BE2C (cell line): ENCODE data around the gene PTPRN2.
A peak's percentile ranks its signal among the peaks of the same experiment; 100 is the strongest.

Source experiments
- DNase-seq: peaks from one replicate; pipeline ENCODE4 v3.0.0-alpha.2; 2020
- H3K27me3 ChIP-seq: fragments of 250-450 bp; sonication (Bioruptor Pico); 2 replicates; pipeline ENCODE4 v1.5.1; 2020; ENCODE audit warnings: mild to moderate bottlenecking
- H3K36me3 ChIP-seq: fragments of 250-450 bp; sonication (Bioruptor Pico); 2 replicates; pipeline ENCODE4 v1.5.1; 2020; ENCODE audit warnings: mild to moderate bottlenecking
- H3K4me1 ChIP-seq: fragments of 250-450 bp; sonication (Bioruptor Pico); 2 replicates; pipeline ENCODE4 v1.5.1; 2020
- H3K4me3 ChIP-seq: 2 replicates; pipeline ENCODE4 v1.5.1; 2011; ENCODE audit warnings: low read depth, low read length
- H3K9me3 ChIP-seq: fragments of 250-450 bp; sonication (Bioruptor Pico); 2 replicates; pipeline ENCODE4 v1.5.1; 2020
- TF ChIP-seq, protein P1 (sequence below): IDR thresholded peaks from 2 replicates; pipeline ENCODE4 v1.5.1; 2012; ENCODE audit warnings: mild to moderate bottlenecking, low read depth, low read length

The PTPRN2 gene

DNA sequence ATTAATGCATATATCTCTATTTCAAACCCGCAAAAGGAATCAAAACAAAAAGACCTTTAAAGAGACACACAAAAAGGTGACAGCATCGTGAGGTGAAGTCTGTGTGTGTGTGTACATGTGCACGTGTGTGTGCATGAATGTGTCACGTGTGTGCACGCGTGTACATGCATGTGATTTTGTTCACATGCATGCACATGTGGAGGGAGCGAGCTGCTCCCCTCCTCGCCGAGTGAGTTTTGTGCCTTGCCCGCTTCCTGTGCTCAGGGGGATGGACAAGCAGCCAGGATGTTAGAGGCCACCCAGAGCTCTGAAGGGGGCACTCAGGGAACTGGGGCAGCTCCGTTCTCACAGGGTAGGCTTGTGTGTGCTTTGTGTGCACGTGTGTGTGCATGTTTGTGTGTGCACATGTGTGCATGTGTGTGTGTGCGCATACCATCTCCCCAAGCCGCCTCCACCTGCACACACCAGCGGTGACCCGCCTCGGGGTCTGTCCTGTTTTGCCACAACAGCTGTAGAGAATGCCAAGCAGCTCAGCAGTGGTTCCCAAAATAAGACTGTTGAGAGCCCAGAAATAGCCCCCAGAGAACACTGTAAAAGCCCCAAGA is 191.2 kb downstream of the PTPRN2 start:
- H3K9me3 ChIP-seq: no peaks in the 10 kb centered on the region
- TF ChIP-seq, protein P1, sequence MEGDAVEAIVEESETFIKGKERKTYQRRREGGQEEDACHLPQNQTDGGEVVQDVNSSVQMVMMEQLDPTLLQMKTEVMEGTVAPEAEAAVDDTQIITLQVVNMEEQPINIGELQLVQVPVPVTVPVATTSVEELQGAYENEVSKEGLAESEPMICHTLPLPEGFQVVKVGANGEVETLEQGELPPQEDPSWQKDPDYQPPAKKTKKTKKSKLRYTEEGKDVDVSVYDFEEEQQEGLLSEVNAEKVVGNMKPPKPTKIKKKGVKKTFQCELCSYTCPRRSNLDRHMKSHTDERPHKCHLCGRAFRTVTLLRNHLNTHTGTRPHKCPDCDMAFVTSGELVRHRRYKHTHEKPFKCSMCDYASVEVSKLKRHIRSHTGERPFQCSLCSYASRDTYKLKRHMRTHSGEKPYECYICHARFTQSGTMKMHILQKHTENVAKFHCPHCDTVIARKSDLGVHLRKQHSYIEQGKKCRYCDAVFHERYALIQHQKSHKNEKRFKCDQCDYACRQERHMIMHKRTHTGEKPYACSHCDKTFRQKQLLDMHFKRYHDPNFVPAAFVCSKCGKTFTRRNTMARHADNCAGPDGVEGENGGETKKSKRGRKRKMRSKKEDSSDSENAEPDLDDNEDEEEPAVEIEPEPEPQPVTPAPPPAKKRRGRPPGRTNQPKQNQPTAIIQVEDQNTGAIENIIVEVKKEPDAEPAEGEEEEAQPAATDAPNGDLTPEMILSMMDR: no peak

DNA sequence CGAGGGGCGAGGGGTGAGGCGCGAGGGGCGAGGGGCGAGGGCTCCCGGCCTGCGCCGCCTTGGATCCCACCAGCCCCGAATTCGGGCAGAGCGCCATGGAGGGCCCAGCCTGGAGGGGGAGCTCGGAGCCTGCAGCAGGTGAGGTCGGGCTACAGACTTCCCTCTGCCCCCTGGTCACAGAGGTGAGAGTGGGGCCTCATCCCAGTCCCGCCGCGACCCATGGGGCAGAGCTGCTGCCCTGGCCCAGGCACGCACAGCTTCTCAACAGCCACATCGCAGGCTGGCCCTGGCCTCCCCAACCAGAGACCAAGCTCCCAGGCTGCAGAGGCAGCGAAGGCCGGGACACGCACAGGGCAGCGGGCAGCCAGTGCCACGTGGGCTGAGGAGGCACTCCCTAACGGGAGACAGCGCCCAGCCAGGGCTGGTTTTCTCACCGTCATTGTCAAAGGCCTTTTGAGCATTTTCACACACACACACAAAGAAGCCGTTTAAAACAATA is 191.8 kb downstream of the PTPRN2 start:
- DNase-seq: no peak
- Histone ChIP-seq H3K36me3 (no peaks in the 10 kb centered on the region), H3K4me3 (no peak overlapping the region), H3K9me3 (no peaks in the 10 kb centered on the region), H3K27me3 (no peaks in the 10 kb centered on the region), H3K4me1 (no peaks in the 10 kb centered on the region)
- TF ChIP-seq, protein P1: no peak

More for the DNA sequence above, 191.2 kb downstream of the PTPRN2 start:
- H3K36me3 ChIP-seq: no peaks in the 10 kb centered on the region
- H3K27me3 ChIP-seq: no peaks in the 10 kb centered on the region
- H3K4me3 ChIP-seq: no peak overlapping the region
- no peak for DNase-seq
- no peaks in the 10 kb centered on the region for H3K4me1 ChIP-seq

DNA sequence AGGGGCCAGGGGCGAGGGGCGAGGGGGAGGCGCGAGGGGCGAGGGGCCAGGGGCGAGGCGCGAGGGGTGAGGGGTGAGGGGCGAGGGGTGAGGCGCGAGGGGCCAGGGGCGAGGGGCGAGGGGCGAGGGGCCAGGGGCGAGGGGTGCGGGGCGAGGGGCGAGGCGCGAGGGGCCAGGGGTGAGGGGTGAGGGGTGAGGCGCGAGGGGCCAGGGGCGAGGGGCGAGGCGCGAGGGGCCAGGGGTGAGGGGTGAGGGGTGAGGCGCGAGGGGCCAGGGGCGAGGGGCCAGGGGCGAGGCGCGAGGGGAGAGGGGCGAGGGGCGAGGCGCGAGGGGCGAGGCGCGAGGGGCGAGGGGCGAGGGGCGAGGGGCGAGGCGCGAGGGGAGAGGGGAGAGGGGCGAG is 192.3 kb downstream of the PTPRN2 start:
- H3K27me3 ChIP-seq: no peaks in the 10 kb centered on the region
- H3K4me1 ChIP-seq: no peaks in the 10 kb centered on the region
- TF ChIP-seq, protein P1: no peak
- H3K4me3 ChIP-seq: no peak overlapping the region
- no peaks in the 10 kb centered on the region for H3K9me3 ChIP-seq
- no peak for DNase-seq
- no peaks in the 10 kb centered on the region for H3K36me3 ChIP-seq

DNA sequence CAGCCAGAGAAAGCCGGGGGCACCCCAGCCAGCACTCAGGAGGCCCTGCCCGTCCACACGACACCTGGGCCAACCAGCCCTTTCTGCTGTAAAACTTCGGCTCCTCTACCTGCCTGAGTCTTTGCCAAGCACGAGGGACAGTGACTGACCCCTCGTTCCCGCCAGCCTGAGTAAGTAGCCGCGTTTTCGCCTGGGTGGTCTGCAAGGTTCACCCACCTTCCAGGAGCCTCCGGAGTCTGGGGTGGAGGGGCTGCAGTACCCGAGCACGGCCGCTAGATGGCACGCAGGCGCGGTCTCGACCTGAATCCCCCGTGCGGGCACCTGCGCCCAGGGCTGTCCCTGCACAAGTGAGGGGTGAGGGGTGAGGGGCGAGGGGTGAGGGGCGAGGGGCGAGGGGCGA is 192.7 kb downstream of the PTPRN2 start:
- no peaks in the 10 kb centered on the region for H3K9me3 ChIP-seq
- DNase-seq: peak; percentile 63

DNA sequence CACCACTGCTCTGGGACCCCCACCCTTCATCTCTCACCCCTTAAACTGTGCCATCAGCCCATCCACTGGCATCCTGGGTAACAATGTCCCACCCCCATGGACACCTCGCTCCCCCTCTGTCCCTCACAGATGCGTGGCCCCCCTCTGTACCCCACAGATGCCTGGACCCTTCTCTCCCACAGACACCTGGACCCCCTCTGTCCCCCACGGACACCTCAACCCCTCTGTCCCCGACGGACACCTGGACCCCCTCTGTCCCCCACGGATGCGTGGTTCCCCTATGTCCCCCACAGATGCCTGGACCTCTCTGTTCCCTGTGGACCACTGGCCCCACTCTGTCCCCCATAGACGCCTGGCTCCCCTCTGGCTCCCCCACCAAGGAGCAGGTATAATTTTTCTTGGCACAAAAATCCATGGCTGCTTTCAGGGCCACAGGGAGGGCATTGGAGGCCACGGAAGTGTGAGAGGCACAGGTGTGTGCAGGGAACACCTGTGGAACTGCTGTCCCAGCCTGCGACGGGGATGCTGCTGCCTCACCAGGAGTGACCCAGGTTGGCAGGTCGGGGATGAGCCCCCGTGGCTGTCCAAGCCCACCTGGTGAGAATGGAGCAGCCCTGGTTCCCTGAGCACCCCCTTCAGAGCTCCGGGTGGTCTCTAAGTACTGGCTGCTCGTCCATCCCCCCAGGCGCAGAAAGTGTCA is 193.5 kb downstream of the PTPRN2 start:
- TF ChIP-seq, protein P1: no peak
- Histone ChIP-seq H3K9me3 (no peaks in the 10 kb centered on the region), H3K36me3 (no peaks in the 10 kb centered on the region), H3K4me3 (no peak overlapping the region), H3K27me3 (no peaks in the 10 kb centered on the region), H3K4me1 (no peaks in the 10 kb centered on the region)
- DNase-seq: no peak

More for the DNA sequence above, 192.7 kb downstream of the PTPRN2 start:
- Histone ChIP-seq H3K4me3 (no peak overlapping the region), H3K4me1 (no peaks in the 10 kb centered on the region), H3K36me3 (no peaks in the 10 kb centered on the region), H3K27me3 (no peaks in the 10 kb centered on the region)
- TF ChIP-seq, protein P1: peak; percentile 65

DNA sequence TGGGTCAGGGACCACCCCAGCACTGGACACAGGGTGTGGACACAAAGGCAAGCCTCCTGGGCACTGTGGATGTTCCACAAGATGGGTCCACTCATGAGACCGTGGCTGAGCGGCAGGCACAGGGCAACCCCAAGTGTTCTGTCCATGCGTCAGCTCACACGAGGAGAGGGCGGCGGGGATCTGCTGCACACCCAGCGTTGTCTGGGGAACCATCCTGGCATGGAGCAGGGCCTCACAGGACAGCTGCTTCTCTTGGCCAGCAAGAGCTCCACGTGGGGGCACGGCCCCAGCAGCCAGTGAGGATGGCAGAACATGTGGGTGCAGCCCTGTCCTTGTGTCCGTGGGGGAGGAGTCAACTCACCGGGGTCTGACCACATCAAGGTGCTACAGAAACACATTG is 195.4 kb downstream of the PTPRN2 start:
- no peaks in the 10 kb centered on the region for H3K9me3 ChIP-seq

More for the DNA sequence above, 195.4 kb downstream of the PTPRN2 start:
- Histone ChIP-seq H3K4me3 (no peak overlapping the region), H3K4me1 (no peaks in the 10 kb centered on the region), H3K36me3 (no peaks in the 10 kb centered on the region), H3K27me3 (no peaks in the 10 kb centered on the region)
- TF ChIP-seq, protein P1: no peak
- DNase-seq: no peak
